Measurements from ENCODE around the gene ROR1. TPM values are rescaled to one million over a fixed set of nuclear protein-coding genes. Genes with fewer than 3 reads are reported as not detected.

Gene ROR1
- total RNA-seq, 1 donor from 2014 or later = 11.0 TPM

DNA sequence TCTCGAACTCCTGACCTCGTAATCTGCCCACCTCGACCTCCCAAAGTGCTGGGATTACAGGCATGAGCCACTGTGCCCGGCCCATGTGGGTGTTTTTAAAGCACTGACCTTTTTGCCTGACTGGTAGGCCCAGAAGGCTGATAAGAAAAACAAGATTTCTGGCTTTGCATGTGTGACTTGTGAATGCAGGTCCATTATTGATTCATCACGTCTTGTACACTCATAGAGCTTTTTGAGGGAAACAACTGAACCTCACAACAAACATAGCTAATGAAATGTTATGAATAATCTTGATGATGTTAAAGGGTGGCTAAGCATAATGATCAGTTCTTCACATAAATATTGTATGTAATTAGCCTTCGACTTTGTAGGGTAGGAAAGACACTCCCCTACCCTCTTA, 288.7 kb downstream of the ROR1 start:
- H3K4me3 Mint-ChIP-seq = no peak overlapping the region
- H3K27ac Mint-ChIP-seq (ENCODE audit: unreplicated experiment) = no peak overlapping the region
- no peak for DNase-seq (ENCODE audit: low read depth, low spot score)
- H3K9me3 Mint-ChIP-seq = no peaks in the 10 kb centered on the region
- no peaks in the 10 kb centered on the region for H3K27me3 Mint-ChIP-seq (ENCODE audit: low read depth)
- TF ChIP-seq, protein P1, sequence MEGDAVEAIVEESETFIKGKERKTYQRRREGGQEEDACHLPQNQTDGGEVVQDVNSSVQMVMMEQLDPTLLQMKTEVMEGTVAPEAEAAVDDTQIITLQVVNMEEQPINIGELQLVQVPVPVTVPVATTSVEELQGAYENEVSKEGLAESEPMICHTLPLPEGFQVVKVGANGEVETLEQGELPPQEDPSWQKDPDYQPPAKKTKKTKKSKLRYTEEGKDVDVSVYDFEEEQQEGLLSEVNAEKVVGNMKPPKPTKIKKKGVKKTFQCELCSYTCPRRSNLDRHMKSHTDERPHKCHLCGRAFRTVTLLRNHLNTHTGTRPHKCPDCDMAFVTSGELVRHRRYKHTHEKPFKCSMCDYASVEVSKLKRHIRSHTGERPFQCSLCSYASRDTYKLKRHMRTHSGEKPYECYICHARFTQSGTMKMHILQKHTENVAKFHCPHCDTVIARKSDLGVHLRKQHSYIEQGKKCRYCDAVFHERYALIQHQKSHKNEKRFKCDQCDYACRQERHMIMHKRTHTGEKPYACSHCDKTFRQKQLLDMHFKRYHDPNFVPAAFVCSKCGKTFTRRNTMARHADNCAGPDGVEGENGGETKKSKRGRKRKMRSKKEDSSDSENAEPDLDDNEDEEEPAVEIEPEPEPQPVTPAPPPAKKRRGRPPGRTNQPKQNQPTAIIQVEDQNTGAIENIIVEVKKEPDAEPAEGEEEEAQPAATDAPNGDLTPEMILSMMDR (conservative IDR thresholded peaks at IDR 0.05) = no peak
- H3K4me1 Mint-ChIP-seq = peaks cover 9% of the 10 kb centered on the region
- H3K36me3 Mint-ChIP-seq (ENCODE audit: low read depth) = peaks cover 8% of the 10 kb centered on the region

DNA sequence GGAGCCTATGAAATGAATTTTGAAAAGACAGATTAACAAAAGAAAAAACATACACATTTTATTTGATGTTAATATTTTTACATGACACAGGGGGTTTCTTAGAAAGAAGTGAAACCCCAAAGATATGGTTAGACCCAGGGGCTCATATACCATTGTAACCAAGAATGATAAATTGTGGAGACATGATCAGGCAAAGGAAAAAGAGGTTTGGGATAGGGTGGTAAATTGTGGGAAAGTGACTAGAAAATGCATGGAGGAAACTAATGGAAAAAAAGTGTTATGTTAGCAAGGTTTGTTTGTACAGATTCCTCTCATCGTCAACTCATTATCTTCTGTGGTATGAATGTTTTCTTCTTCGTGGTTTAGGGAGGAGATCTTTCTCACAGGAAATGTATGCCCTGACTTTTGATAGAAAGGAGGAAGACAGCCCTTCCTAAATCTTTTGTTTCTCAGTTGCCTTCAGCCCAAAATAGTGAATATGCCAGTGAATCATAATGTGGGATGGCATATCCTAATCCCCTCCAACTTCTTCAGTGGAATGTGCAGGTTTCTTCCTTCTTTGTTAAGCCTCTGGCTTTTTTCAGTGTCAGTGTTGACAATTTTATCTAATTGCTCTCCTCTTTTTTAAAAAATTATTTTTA, 289.2 kb downstream of the ROR1 start:
- TF ChIP-seq, protein P1 (conservative IDR thresholded peaks at IDR 0.05) = no peak
- Mint-ChIP-seq H3K27ac (ENCODE audit: unreplicated experiment) (no peak overlapping the region), H3K36me3 (ENCODE audit: low read depth) (peaks cover 8% of the 10 kb centered on the region), H3K9me3 (no peaks in the 10 kb centered on the region), H3K4me1 (peaks cover 9% of the 10 kb centered on the region), H3K4me3 (no peak overlapping the region), H3K27me3 (ENCODE audit: low read depth) (no peaks in the 10 kb centered on the region)
- no peak for DNase-seq (ENCODE audit: low read depth, low spot score)

DNA sequence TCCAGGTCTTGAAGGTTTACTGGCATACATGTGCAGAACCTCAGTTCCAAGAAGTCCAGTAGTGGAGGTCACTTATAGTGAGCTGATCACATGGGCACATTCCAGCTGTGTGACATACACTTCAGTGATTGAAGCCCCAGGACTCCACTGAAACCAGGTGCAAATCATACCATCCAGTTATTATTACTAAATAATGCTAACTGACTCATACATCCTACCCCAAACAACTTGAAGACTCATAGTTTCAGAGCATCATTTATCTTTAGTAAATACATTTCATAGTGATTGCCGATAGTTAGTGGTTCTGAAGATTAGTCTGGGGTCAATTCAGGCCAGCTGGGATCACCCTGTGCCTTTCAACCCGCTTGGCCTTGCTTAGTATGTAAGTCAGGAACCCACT, 291.8 kb downstream of the ROR1 start:
- peaks cover 5% of the 10 kb centered on the region for H3K36me3 Mint-ChIP-seq (ENCODE audit: low read depth)
- H3K27me3 Mint-ChIP-seq (ENCODE audit: low read depth) = no peaks in the 10 kb centered on the region
- H3K4me1 Mint-ChIP-seq = peaks cover 23% of the 10 kb centered on the region
- no peaks in the 10 kb centered on the region for H3K9me3 Mint-ChIP-seq
- H3K4me3 Mint-ChIP-seq = no peak overlapping the region
- no peak overlapping the region for H3K27ac Mint-ChIP-seq (ENCODE audit: unreplicated experiment)
- DNase-seq (ENCODE audit: low read depth, low spot score) = no peak
- TF ChIP-seq, protein P1 (conservative IDR thresholded peaks at IDR 0.05) = no peak

DNA sequence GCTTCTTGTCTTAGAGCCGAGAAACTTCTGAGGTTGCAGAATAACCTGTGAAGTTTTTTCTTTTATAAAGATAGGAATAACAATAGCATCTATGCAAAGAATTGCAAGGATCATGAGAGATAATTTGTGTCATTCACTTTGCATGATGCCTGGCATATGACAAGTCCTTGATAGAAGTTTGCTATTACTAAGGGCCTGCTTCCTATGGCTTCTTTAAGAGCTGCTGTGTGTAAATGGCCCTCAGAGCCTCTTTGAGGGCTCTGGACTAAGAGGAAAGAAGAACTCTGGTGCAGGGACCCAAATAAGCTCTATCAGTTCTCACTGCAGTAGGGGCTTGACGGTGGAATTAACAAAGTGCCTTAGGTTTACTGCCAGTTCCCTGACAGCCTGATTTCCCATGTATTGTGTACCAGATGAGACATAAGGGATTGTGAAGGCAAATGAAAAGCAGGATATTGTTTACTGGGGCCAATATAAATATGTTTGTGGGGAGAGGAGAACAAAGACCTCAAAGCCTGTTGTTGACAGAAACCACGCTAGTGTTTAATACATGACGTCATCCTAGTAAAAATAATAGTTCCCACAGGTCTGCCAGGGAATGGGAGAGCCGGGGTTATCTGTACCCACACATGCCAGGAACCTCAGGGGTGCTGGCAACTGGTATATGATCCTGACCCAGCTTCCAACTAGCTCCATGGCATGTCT, 298.4 kb downstream of the ROR1 start:
- DNase-seq (ENCODE audit: low read depth, low spot score) = no peak
- H3K4me3 Mint-ChIP-seq = no peak overlapping the region
- no peaks in the 10 kb centered on the region for H3K9me3 Mint-ChIP-seq
- no peaks in the 10 kb centered on the region for H3K36me3 Mint-ChIP-seq (ENCODE audit: low read depth)
- H3K27ac Mint-ChIP-seq (ENCODE audit: unreplicated experiment) = no peak overlapping the region
- H3K27me3 Mint-ChIP-seq (ENCODE audit: low read depth) = no peaks in the 10 kb centered on the region
- TF ChIP-seq, protein P1 (conservative IDR thresholded peaks at IDR 0.05) = no peak
- H3K4me1 Mint-ChIP-seq = peaks cover 49% of the 10 kb centered on the region

DNA sequence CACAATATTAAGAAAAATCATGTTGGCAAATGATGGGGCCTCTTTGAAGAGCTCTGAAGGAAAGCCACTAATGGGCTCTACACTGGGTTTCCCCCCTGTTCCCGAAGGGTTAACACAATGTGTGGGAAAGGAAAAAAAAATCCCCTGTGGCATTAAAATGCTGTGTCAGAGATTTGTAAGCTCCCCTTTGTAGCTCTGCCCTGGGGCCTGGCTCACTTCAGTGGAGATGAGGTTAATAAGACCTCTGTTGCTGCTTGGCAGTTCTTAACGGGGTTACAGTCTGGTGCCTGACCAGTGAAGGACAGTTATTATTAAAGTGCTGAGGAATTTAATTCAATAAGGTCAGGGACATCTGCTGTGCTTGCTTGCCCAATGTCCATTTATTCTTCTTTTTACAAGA, 299.9 kb downstream of the ROR1 start:
- H3K9me3 Mint-ChIP-seq = no peaks in the 10 kb centered on the region
- no peaks in the 10 kb centered on the region for H3K36me3 Mint-ChIP-seq (ENCODE audit: low read depth)
- TF ChIP-seq, protein P1 (conservative IDR thresholded peaks at IDR 0.05) = no peak
- DNase-seq (ENCODE audit: low read depth, low spot score) = no peak
- H3K27ac Mint-ChIP-seq (ENCODE audit: unreplicated experiment) = peak overlapping the region; percentile 17
- peak overlapping the region; percentile 2 for H3K4me3 Mint-ChIP-seq
- H3K27me3 Mint-ChIP-seq (ENCODE audit: low read depth) = no peaks in the 10 kb centered on the region
- peaks cover 49% of the 10 kb centered on the region for H3K4me1 Mint-ChIP-seq

Data from neural crest cell (in vitro differentiated cells).